Mesenchymal stem cell (in vitro differentiated cells and primary cell): ENCODE measurements around the gene BEGAIN.

ENCODE experiments used
- DNase-seq: peaks from one replicate; pipeline ENCODE4 v3.0.0-alpha.2; 2013
- H2AFZ ChIP-seq: one replicate; pipeline ENCODE4 v1.6.1; 2013; ENCODE audit warnings: low read depth, mild to moderate bottlenecking, control low read depth, inconsistent platforms, low read length, moderate library complexity
- H2AK5ac ChIP-seq: 2 replicates; pipeline ENCODE4 v1.6.1; 2013; ENCODE audit warnings: low read length, moderate library complexity, mild to moderate bottlenecking, inconsistent platforms; ENCODE audit not compliant: severe bottlenecking
- H2BK120ac ChIP-seq: one replicate; pipeline ENCODE4 v1.6.1; 2013; ENCODE audit warnings: low read depth, mild to moderate bottlenecking, inconsistent platforms, low read length, moderate library complexity
- H2BK12ac ChIP-seq, 2 experiments: one replicate each; pipeline ENCODE4 v1.6.1; 2013; ENCODE audit warnings: inconsistent platforms in 2 of 2, low read length in 2 of 2, mild to moderate bottlenecking in 2 of 2, moderate library complexity in 2 of 2, control low read depth in 1 of 2
- H2BK15ac ChIP-seq: one replicate; pipeline ENCODE4 v1.6.1; 2013; ENCODE audit warnings: mild to moderate bottlenecking, low read depth, inconsistent platforms; ENCODE audit not compliant: poor library complexity, severe bottlenecking
- H2BK5ac ChIP-seq: 2 replicates; pipeline ENCODE4 v1.6.1; 2013; ENCODE audit warnings: low read depth, mild to moderate bottlenecking, low read length, control low read depth, inconsistent platforms; ENCODE audit not compliant: poor library complexity, severe bottlenecking
- H3K14ac ChIP-seq, 2 experiments: one replicate each; pipeline ENCODE4 v1.6.1; 2013; ENCODE audit warnings: inconsistent platforms in 2 of 2, low read length in 2 of 2, control low read depth in 1 of 2, mild to moderate bottlenecking in 1 of 2, moderate library complexity in 1 of 2
- H3K18ac ChIP-seq, 2 experiments: one replicate each; pipeline ENCODE4 v1.6.1; 2013; ENCODE audit warnings: inconsistent platforms in 2 of 2, low read length in 2 of 2, control low read depth in 1 of 2, low read depth in 1 of 2, mild to moderate bottlenecking in 1 of 2
- H3K23ac ChIP-seq, 2 experiments: one replicate each; pipeline ENCODE4 v1.6.1; 2013; ENCODE audit warnings: inconsistent platforms in 2 of 2, low read length in 2 of 2, mild to moderate bottlenecking in 2 of 2, moderate library complexity in 2 of 2, control low read depth in 1 of 2
- H3K27ac ChIP-seq: 2 replicates; pipeline ENCODE4 v1.5.1; 2013; ENCODE audit warnings: mild to moderate bottlenecking, moderate library complexity, low read length, control low read depth, inconsistent platforms; ENCODE audit not compliant: poor library complexity, severe bottlenecking
- H3K27me3 ChIP-seq, 2 experiments: 2 replicates each; pipeline versions ENCODE4 v1.6.1 to v1.7.0; 2013; ENCODE audit warnings: low read length in 2 of 2, mild to moderate bottlenecking in 2 of 2, moderate library complexity in 2 of 2, control low read depth in 1 of 2, inconsistent platforms in 1 of 2; ENCODE audit not compliant: control insufficient read depth in 1 of 2, insufficient read depth in 1 of 2
- H3K36me3 ChIP-seq, 2 experiments: 2 replicates each; pipeline versions ENCODE4 v1.6.1 to v1.7.0; 2013; ENCODE audit warnings: low read length in 2 of 2, control low read depth in 1 of 2, inconsistent platforms in 1 of 2, low read depth in 1 of 2, mild to moderate bottlenecking in 1 of 2; ENCODE audit not compliant: insufficient read depth in 2 of 2, control insufficient read depth in 1 of 2
- H3K4ac ChIP-seq, 2 experiments: one replicate each; pipeline ENCODE4 v1.6.1; 2013; ENCODE audit warnings: inconsistent platforms in 2 of 2, low read length in 2 of 2, mild to moderate bottlenecking in 2 of 2, moderate library complexity in 2 of 2, control low read depth in 1 of 2, low read depth in 1 of 2
- H3K4me1 ChIP-seq: 2 replicates; pipeline ENCODE4 v1.6.1; 2013; ENCODE audit warnings: low read depth, low read length, control low read depth; ENCODE audit not compliant: control insufficient read depth, insufficient read depth
- H3K4me2 ChIP-seq: 2 replicates; pipeline ENCODE4 v1.6.1; 2013; ENCODE audit warnings: low read length, mild to moderate bottlenecking, inconsistent platforms; ENCODE audit not compliant: poor library complexity, severe bottlenecking
- H3K4me3 ChIP-seq, 2 experiments: 2 replicates each; pipeline versions ENCODE4 v1.5.1 to v1.7.0; 2013; ENCODE audit warnings: low read length in 2 of 2, mild to moderate bottlenecking in 2 of 2, control low read depth in 1 of 2, low read depth in 1 of 2; ENCODE audit not compliant: insufficient read depth in 1 of 2
- H3K79me1 ChIP-seq: replicated peaks from 2 replicates; pipeline ENCODE4 v1.6.1; 2013; ENCODE audit warnings: mild to moderate bottlenecking, control low read depth, low read length, inconsistent platforms; ENCODE audit not compliant: poor library complexity, severe bottlenecking
- H3K9ac ChIP-seq: 2 replicates; pipeline ENCODE4 v1.7.0; 2013; ENCODE audit warnings: mild to moderate bottlenecking, low read length, moderate library complexity
- H3K9me3 ChIP-seq: 2 replicates; pipeline ENCODE4 v1.7.0; 2013; ENCODE audit warnings: mild to moderate bottlenecking, low read length; ENCODE audit not compliant: control insufficient read depth
- H4K8ac ChIP-seq: one replicate; pipeline ENCODE4 v1.6.1; 2013; ENCODE audit warnings: inconsistent platforms, mild to moderate bottlenecking, low read length, moderate library complexity
- H4K91ac ChIP-seq: one replicate; pipeline ENCODE4 v1.6.1; 2013; ENCODE audit warnings: mild to moderate bottlenecking, low read length, inconsistent platforms
- WGBS: methylation state at CpG from one replicate; pipeline ENCODE4 v1.1.7; 2013; ENCODE audit warnings: mixed read lengths; 5-methylcytosine and 5-hydroxymethylcytosine counted together

The BEGAIN gene

GRCh38 chr14:100532906-100533655, 54.1 kb downstream of the BEGAIN start:
- Histone ChIP-seq H3K27ac (no peak overlapping the region), H2BK120ac (no peak overlapping the region), H3K9ac (no peak overlapping the region), H3K4me1 (peaks cover 27% of the 10 kb centered on the region), H3K36me3 (peaks cover 0 to 68% of the 10 kb centered on the region in 2 experiments), H3K4me3 (no peak overlapping the region), H3K9me3 (no peaks in the 10 kb centered on the region), H3K14ac (no peak overlapping the region), H3K4ac (no peak overlapping the region), H3K18ac (no peak overlapping the region), H3K23ac (no peak overlapping the region), H3K27me3 (no peaks in the 10 kb centered on the region), H2BK5ac (no peak overlapping the region), H2BK15ac (no peak overlapping the region), H4K8ac (no peak overlapping the region), H2AK5ac (no peak overlapping the region), H2AFZ (no peak overlapping the region), H4K91ac (no peak overlapping the region), H3K4me2 (no peak overlapping the region), H2BK12ac (no peak overlapping the region), H3K79me1 (no peaks in the 10 kb centered on the region)
- DNase-seq = no peak
- 95% methylated on average over 8 of the region's 11 CpGs for WGBS

- H3K23ac ChIP-seq = no peak overlapping the region
- H2BK120ac ChIP-seq = no peak overlapping the region
- no peak overlapping the region for H2BK5ac ChIP-seq
- H3K4me3 ChIP-seq = no peak overlapping the region
- no peak overlapping the region for H2AK5ac ChIP-seq
- H3K4me1 ChIP-seq = peaks cover 27% of the 10 kb centered on the region
- 88% methylated on average over 8 of the region's 12 CpGs for WGBS
- no peak overlapping the region for H4K91ac ChIP-seq
- peaks cover 1 to 68% of the 10 kb centered on the region in 2 experiments for H3K36me3 ChIP-seq
- DNase-seq = no peak
- no peak overlapping the region for H3K14ac ChIP-seq
- H3K18ac ChIP-seq = no peak overlapping the region
- H2AFZ ChIP-seq = no peak overlapping the region
- H4K8ac ChIP-seq = no peak overlapping the region
- no peaks in the 10 kb centered on the region for H3K9me3 ChIP-seq
- H3K27ac ChIP-seq = no peak overlapping the region
- H3K79me1 ChIP-seq = no peaks in the 10 kb centered on the region
- H2BK12ac ChIP-seq = no peak overlapping the region
- no peak overlapping the region for H3K4ac ChIP-seq
- no peak overlapping the region for H3K9ac ChIP-seq
- no peak overlapping the region for H3K4me2 ChIP-seq
- H2BK15ac ChIP-seq = no peak overlapping the region
- no peaks in the 10 kb centered on the region for H3K27me3 ChIP-seq
These were observed 54.9 kb downstream of the BEGAIN start for GRCh38 chr14:100532154-100532861.

GRCh38 chr14:100531152-100532121, 55.8 kb downstream of the BEGAIN start:
- Histone ChIP-seq H3K9ac (no peak overlapping the region), H2BK15ac (no peak overlapping the region), H3K36me3 (peaks cover 10 to 68% of the 10 kb centered on the region in 2 experiments), H2BK12ac (no peak overlapping the region), H3K9me3 (no peaks in the 10 kb centered on the region), H3K23ac (no peak overlapping the region), H3K79me1 (no peaks in the 10 kb centered on the region), H3K27ac (no peak overlapping the region), H4K91ac (no peak overlapping the region), H3K27me3 (no peaks in the 10 kb centered on the region), H3K4ac (no peak overlapping the region), H2AK5ac (no peak overlapping the region), H2BK5ac (no peak overlapping the region), H3K4me2 (no peak overlapping the region), H3K4me1 (peaks cover 27% of the 10 kb centered on the region), H3K14ac (no peak overlapping the region), H4K8ac (no peak overlapping the region), H3K4me3 (no peak overlapping the region), H3K18ac (no peak overlapping the region), H2BK120ac (no peak overlapping the region), H2AFZ (no peak overlapping the region)
- 88% methylated on average over 16 of the region's 16 CpGs for WGBS
- no peak for DNase-seq
